OCI-LY3 (cell line): ENCODE results near the gene RAB11B.

Experiments used
- H2AFZ ChIP-seq: fragments of 200-600, 300-600 bp; shearing (Covaris generic); 2 replicates; pipeline ENCODE4 v1.6.0; 2014; ENCODE audit warnings: antibody characterized with exemption, low read depth, low read length
- H3K27ac ChIP-seq: fragments of 200-600, 300-600 bp; sonication (generic); 2 replicates; pipeline ENCODE4 v1.5.1; 2014; ENCODE audit warnings: mild to moderate bottlenecking, low read length, moderate library complexity, mixed read lengths
- H3K27me3 ChIP-seq: fragments of 200-600, 300-600 bp; sonication (generic); 2 replicates; pipeline ENCODE4 v1.6.1; 2014; ENCODE audit warnings: low read depth, low read length, mixed read lengths
- H3K36me3 ChIP-seq: fragments of 200-600, 300-600 bp; sonication (generic); replicated peaks from 2 replicates; pipeline ENCODE3; 2014; ENCODE audit warnings: low read depth, low read length, mixed read lengths
- H3K4me1 ChIP-seq: fragments of 300-600, 200-600 bp; sonication (generic); 2 replicates; pipeline ENCODE4 v1.6.1; 2014; ENCODE audit warnings: low read length, mixed read lengths
- H3K4me2 ChIP-seq: fragments of 200-600, 300-600 bp; sonication (generic); 2 replicates; pipeline ENCODE4 v1.6.1; 2014; ENCODE audit warnings: low read length, mixed read lengths
- H3K4me3 ChIP-seq: fragments of 300-600, 200-600 bp; sonication (generic); 2 replicates; pipeline ENCODE4 v1.5.1; 2014; ENCODE audit warnings: antibody characterized with exemption, mild to moderate bottlenecking, low read length, moderate library complexity
- H3K79me2 ChIP-seq: fragments of 300-600, 200-600 bp; shearing (Covaris generic); 2 replicates; pipeline ENCODE4 v1.6.1; 2014; ENCODE audit warnings: mild to moderate bottlenecking, low read length, mixed read lengths
- H3K9ac ChIP-seq: fragments of 300-600, 200-600 bp; shearing (Covaris generic); 2 replicates; pipeline ENCODE4 v1.6.0; 2014; ENCODE audit warnings: mild to moderate bottlenecking, low read length, moderate library complexity
- H3K9me3 ChIP-seq: fragments of 200-600, 300-600 bp; shearing (Covaris generic); 2 replicates; pipeline ENCODE4 v1.6.1; 2014; ENCODE audit warnings: low read length, mixed read lengths; ENCODE audit not compliant: insufficient read depth
- H4K20me1 ChIP-seq: fragments of 200-600, 300-600 bp; sonication (generic); 2 replicates; pipeline ENCODE4 v1.6.1; 2016; ENCODE audit warnings: low read length, mixed read lengths; ENCODE audit not compliant: insufficient read depth
- EZH2phosphoT487 ChIP-seq: fragments of 200-600 bp; shearing (Covaris generic); IDR thresholded peaks from 2 replicates; pipeline ENCODE4 v1.6.1; 2018; ENCODE audit warnings: antibody characterized with exemption, mixed run types, low read depth
- TF ChIP-seq, protein P1 (sequence below): fragments of 200-600, 300-600 bp; sonication (generic); IDR thresholded peaks from 2 replicates; pipeline ENCODE4 v1.5.1; 2014; ENCODE audit warnings: antibody characterized with exemption, low read length, low read depth

The RAB11B gene

DNA sequence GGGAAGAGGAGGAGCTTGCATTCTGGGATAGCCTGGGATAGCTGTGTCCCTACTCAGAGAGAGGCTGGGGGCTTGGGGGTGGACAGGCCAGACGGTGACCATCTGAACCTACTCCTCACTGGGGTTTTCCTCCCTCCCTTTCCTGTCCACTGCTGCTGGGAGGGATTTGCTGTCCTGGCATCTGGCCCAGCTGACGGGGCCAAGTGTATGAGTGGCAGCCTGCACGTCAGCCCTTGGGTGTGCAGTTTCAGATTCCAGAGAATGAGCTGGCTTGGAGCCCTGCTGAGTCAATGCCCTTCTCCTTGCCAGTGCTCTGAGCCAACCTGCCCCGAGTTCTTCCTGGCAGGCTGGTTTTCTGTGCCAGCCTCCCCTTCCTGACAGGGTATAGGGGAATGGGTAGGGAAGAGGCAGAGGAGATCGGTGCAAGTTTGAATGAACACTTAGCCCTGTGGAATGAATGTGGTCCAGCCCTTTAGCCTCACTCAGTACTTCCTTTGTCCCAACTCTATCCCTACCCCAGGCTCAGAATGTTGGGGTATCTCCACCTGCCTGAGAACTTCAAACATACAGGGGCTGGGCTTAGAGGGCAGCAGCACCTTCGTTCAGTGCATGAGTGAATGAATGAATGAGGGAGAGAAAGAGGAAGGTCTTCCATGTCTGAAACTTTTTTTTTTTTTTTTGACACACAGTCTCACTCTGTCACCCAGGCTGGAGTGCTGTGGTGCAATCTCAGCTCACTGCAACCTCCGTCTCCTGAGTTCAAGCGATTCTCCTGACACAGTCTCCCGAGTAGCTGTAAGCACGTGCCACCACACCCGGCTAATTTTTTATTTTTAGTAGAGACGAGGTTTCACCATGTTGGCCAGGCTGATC is 28.0 kb upstream of the RAB11B start:
- Histone ChIP-seq H3K4me1 (no peaks in the 10 kb centered on the region), H4K20me1 (no peaks in the 10 kb centered on the region), H3K79me2 (no peaks in the 10 kb centered on the region), H2AFZ (no peak overlapping the region), H3K4me2 (no peak overlapping the region), H3K36me3 (no peaks in the 10 kb centered on the region), H3K9me3 (no peaks in the 10 kb centered on the region), H3K4me3 (no peak overlapping the region), H3K27me3 (no peaks in the 10 kb centered on the region), H3K27ac (no peak overlapping the region), H3K9ac (no peak overlapping the region)
- TF ChIP-seq EZH2phosphoT487, result no peak
- TF ChIP-seq, protein P1, sequence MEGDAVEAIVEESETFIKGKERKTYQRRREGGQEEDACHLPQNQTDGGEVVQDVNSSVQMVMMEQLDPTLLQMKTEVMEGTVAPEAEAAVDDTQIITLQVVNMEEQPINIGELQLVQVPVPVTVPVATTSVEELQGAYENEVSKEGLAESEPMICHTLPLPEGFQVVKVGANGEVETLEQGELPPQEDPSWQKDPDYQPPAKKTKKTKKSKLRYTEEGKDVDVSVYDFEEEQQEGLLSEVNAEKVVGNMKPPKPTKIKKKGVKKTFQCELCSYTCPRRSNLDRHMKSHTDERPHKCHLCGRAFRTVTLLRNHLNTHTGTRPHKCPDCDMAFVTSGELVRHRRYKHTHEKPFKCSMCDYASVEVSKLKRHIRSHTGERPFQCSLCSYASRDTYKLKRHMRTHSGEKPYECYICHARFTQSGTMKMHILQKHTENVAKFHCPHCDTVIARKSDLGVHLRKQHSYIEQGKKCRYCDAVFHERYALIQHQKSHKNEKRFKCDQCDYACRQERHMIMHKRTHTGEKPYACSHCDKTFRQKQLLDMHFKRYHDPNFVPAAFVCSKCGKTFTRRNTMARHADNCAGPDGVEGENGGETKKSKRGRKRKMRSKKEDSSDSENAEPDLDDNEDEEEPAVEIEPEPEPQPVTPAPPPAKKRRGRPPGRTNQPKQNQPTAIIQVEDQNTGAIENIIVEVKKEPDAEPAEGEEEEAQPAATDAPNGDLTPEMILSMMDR, result no peak

DNA sequence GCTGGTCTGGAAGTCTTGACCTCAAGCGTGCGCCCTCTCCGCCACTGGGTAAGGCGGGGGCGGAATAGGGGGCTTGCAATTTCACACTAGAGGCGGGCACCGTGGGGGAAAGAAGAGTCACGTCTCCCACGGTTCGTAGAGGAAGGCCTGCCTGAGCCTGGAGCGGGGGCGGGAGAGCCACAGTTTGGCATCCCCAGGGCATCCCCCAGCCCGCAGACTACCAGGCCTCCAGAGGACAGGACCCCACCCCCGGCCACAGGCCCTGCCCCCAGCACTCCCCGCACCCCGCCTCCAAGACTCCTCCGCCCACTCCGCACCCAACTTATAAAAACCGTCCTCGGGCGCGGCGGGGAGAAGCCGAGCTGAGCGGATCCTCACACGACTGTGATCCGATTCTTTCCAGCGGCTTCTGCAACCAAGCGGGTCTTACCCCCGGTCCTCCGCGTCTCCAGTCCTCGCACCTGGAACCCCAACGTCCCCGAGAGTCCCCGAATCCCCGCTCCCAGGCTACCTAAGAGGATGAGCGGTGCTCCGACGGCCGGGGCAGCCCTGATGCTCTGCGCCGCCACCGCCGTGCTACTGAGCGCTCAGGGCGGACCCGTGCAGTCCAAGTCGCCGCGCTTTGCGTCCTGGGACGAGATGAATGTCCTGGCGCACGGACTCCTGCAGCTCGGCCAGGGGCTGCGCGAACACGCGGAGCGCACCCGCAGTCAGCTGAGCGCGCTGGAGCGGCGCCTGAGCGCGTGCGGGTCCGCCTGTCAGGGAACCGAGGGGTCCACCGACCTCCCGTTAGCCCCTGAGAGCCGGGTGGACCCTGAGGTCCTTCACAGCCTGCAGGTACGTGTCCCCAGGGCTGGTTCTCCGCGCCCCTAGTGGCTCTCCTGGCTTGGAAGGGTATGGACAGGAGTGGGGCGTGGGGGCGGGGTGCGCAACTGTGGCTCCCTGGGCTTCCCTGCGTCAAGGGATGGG is 26.1 kb upstream of the RAB11B start, which contains the start of gene ANGPTL4:
Gene ANGPTL4, plus strand, starts transcription at position 353 of the 969 bp plus-strand sequence. Its CDS starts 167 bp downstream, at position 520.
- no peak within 1 kb of the TSS for H3K4me2 ChIP-seq
- no peak within 1 kb of the TSS for H3K27ac ChIP-seq
- TF ChIP-seq, protein P1, result no peak
- no peak for TF ChIP-seq EZH2phosphoT487
- H3K9me3 ChIP-seq, result no peaks in the 10 kb centered on the region
- H3K27me3 ChIP-seq, result no peaks in the 10 kb centered on the region
- no peaks in the 10 kb centered on the region for H4K20me1 ChIP-seq
- H3K9ac ChIP-seq, result no peak within 1 kb of the TSS
- H2AFZ ChIP-seq, result no peak within 1 kb of the TSS
- no peaks in the 10 kb centered on the region for H3K4me1 ChIP-seq
- no peaks in the 10 kb centered on the region for H3K36me3 ChIP-seq
- no peak within 1 kb of the TSS for H3K4me3 ChIP-seq
- no peaks in the 10 kb centered on the region for H3K79me2 ChIP-seq

- Histone ChIP-seq H3K79me2 (no peaks in the 10 kb centered on the region), H2AFZ (no peak overlapping the region), H3K4me2 (no peak overlapping the region), H3K27ac (no peak overlapping the region), H3K9me3 (no peaks in the 10 kb centered on the region), H4K20me1 (no peaks in the 10 kb centered on the region), H3K4me1 (no peaks in the 10 kb centered on the region), H3K4me3 (no peak overlapping the region), H3K9ac (no peak overlapping the region), H3K36me3 (no peaks in the 10 kb centered on the region), H3K27me3 (no peaks in the 10 kb centered on the region)
- TF ChIP-seq EZH2phosphoT487, result no peak
- TF ChIP-seq, protein P1, result no peak
These were observed 24.0 kb upstream of the RAB11B start for GRCh38 chr19:8366121-8366581.

DNA sequence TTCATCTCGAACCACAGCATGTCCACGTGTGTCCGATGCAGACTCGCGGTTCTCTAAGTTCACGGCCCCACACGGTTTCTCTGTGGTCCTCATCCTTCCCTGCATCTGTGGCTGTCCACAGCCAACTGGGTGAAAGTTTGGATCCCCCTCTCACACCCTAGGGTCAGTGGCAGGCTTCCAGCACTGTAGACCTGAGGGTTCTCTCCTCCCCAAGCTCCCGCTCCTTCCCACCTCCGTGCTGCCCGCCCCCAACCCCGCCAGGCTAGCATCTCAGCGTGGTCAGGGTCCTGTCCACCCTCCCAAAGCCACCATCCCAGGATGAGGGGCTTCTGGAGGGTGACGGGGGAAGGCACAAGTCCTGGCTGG is 23.2 kb upstream of the RAB11B start:
- Histone ChIP-seq H2AFZ (no peak overlapping the region), H3K27me3 (no peaks in the 10 kb centered on the region), H3K9ac (no peak overlapping the region), H3K4me2 (no peak overlapping the region), H3K27ac (no peak overlapping the region), H3K4me3 (no peak overlapping the region), H3K79me2 (no peaks in the 10 kb centered on the region), H4K20me1 (no peaks in the 10 kb centered on the region), H3K9me3 (no peaks in the 10 kb centered on the region), H3K4me1 (no peaks in the 10 kb centered on the region), H3K36me3 (no peaks in the 10 kb centered on the region)
- TF ChIP-seq, protein P1, result no peak
- TF ChIP-seq EZH2phosphoT487, result no peak
